DND-41 (cell line): ENCODE measurements around the gene TAS2R40.

ENCODE experiments used
- ATAC-seq: fragments of 200-7000 bp; cut with Tn5 transposase; 3 replicates; pipeline ENCODE4 v1.9.1; 2021; ENCODE audit warnings: low read depth; ENCODE audit not compliant: insufficient read depth
- DNase-seq: peaks from one replicate; pipeline ENCODE4 v3.0.0-alpha.2; 2020
- H2AFZ ChIP-seq: 2 replicates; pipeline ENCODE4 v1.6.0; 2012; ENCODE audit warnings: low read depth, low read length
- H3K27ac ChIP-seq: 2 replicates; pipeline ENCODE4 v1.5.1; 2012; ENCODE audit warnings: low read length, inconsistent platforms
- H3K27me3 ChIP-seq: fragments of 200-600 bp; sonication (generic); 2 replicates; pipeline ENCODE4 v1.6.0; 2012; ENCODE audit warnings: low read length, mild to moderate bottlenecking, inconsistent platforms; ENCODE audit not compliant: insufficient read depth, poor library complexity
- H3K36me3 ChIP-seq: 2 replicates; pipeline ENCODE4 v1.5.1; 2012; ENCODE audit warnings: low read length, inconsistent platforms; ENCODE audit not compliant: insufficient read depth
- H3K4me1 ChIP-seq: 2 replicates; pipeline ENCODE4 v1.5.1; 2012; ENCODE audit warnings: mild to moderate bottlenecking, low read length; ENCODE audit not compliant: insufficient read depth
- H3K4me2 ChIP-seq: 2 replicates; pipeline ENCODE4 v1.6.0; 2012; ENCODE audit warnings: mild to moderate bottlenecking, moderate library complexity, low read length, inconsistent platforms; ENCODE audit not compliant: insufficient read depth
- H3K4me3 ChIP-seq, 2 experiments: fragments of 200-600 bp in 1 of 2; shearing (Covaris generic) in 1 of 2; 2 replicates each; pipeline ENCODE4 v1.5.1; 2012 to 2016; ENCODE audit warnings: inconsistent platforms in 2 of 2, low read length in 2 of 2, mild to moderate bottlenecking in 2 of 2, low read depth in 1 of 2, moderate library complexity in 1 of 2
- H3K79me2 ChIP-seq: 2 replicates; pipeline ENCODE4 v1.6.0; 2012; ENCODE audit warnings: low read length, inconsistent platforms; ENCODE audit not compliant: insufficient read depth
- H3K9ac ChIP-seq: 2 replicates; pipeline ENCODE4 v1.6.0; 2012; ENCODE audit warnings: low read depth, mild to moderate bottlenecking, inconsistent platforms, low read length, moderate library complexity
- H3K9me3 ChIP-seq: 2 replicates; pipeline ENCODE4 v1.5.1; 2012; ENCODE audit warnings: low read length, moderate library complexity, mild to moderate bottlenecking, inconsistent platforms; ENCODE audit not compliant: insufficient read depth, severe bottlenecking
- H4K20me1 ChIP-seq: 2 replicates; pipeline ENCODE4 v1.6.0; 2012; ENCODE audit warnings: low read length; ENCODE audit not compliant: insufficient read depth
- EZH2 ChIP-seq: IDR thresholded peaks from 3 replicates; pipeline ENCODE4 v1.6.1; 2012; ENCODE audit warnings: borderline replicate concordance, low read depth, mild to moderate bottlenecking, moderate library complexity, low read length, inconsistent platforms; ENCODE audit not compliant: severe bottlenecking
- TF ChIP-seq, protein P1 (sequence below): IDR thresholded peaks from 2 replicates; pipeline ENCODE4 v1.5.1; 2012; ENCODE audit warnings: borderline replicate concordance, low read length, moderate library complexity, mild to moderate bottlenecking; ENCODE audit not compliant: poor library complexity, severe bottlenecking; ENCODE audit errors: extremely low read depth

TAS2R40 gene

DNA sequence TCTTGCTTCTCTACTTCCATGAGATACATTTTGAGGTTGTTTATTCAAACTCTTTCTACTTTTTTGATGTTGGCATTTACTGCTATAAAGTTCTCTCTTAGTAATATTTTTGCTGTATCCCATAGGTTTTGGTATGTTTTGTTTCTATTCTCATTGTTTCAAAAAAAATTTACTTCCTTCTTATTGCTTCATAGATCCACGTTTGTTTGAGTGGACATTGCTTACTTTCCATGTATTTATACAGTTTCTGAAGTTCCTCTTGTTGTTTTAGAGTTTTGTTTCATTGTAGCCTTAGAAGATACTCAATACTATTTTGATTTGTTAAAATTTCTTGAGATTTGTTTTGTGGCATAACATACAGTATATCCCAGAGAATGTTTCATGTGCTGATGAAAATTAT lies 13.7 kb downstream of the TAS2R40 start:
- DNase-seq (no peak), ATAC-seq (no peak)
- no peak overlapping the region for H3K4me3 ChIP-seq
- H3K4me2 ChIP-seq: no peak overlapping the region
- no peaks in the 10 kb centered on the region for H3K36me3 ChIP-seq
- H4K20me1 ChIP-seq: no peaks in the 10 kb centered on the region
- no peak overlapping the region for H3K9ac ChIP-seq
- H3K9me3 ChIP-seq: peaks cover 2% of the 10 kb centered on the region
- no peak overlapping the region for H3K27ac ChIP-seq
- H3K4me1 ChIP-seq: no peaks in the 10 kb centered on the region
- TF ChIP-seq, protein P1, sequence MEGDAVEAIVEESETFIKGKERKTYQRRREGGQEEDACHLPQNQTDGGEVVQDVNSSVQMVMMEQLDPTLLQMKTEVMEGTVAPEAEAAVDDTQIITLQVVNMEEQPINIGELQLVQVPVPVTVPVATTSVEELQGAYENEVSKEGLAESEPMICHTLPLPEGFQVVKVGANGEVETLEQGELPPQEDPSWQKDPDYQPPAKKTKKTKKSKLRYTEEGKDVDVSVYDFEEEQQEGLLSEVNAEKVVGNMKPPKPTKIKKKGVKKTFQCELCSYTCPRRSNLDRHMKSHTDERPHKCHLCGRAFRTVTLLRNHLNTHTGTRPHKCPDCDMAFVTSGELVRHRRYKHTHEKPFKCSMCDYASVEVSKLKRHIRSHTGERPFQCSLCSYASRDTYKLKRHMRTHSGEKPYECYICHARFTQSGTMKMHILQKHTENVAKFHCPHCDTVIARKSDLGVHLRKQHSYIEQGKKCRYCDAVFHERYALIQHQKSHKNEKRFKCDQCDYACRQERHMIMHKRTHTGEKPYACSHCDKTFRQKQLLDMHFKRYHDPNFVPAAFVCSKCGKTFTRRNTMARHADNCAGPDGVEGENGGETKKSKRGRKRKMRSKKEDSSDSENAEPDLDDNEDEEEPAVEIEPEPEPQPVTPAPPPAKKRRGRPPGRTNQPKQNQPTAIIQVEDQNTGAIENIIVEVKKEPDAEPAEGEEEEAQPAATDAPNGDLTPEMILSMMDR: no peak
- TF ChIP-seq EZH2: no peak
- H3K79me2 ChIP-seq: no peaks in the 10 kb centered on the region
- H2AFZ ChIP-seq: no peak overlapping the region
- no peaks in the 10 kb centered on the region for H3K27me3 ChIP-seq

- Histone ChIP-seq H4K20me1 (no peaks in the 10 kb centered on the region), H3K4me1 (no peaks in the 10 kb centered on the region), H3K36me3 (no peaks in the 10 kb centered on the region), H2AFZ (no peak overlapping the region), H3K9ac (no peak overlapping the region), H3K27me3 (no peaks in the 10 kb centered on the region), H3K27ac (no peak overlapping the region), H3K9me3 (peaks cover 2% of the 10 kb centered on the region), H3K4me2 (no peak overlapping the region), H3K4me3 (no peak overlapping the region), H3K79me2 (no peaks in the 10 kb centered on the region)
- TF ChIP-seq EZH2: no peak
- TF ChIP-seq, protein P1: no peak
- ATAC-seq (no peak), DNase-seq (no peak)
Measured at GRCh38 chr7:143236408-143236990, 14.7 kb downstream of the TAS2R40 start.

GRCh38 chr7:143237366-143237765 lies 15.5 kb downstream of the TAS2R40 start:
- Histone ChIP-seq H3K9ac (no peak overlapping the region), H3K79me2 (no peaks in the 10 kb centered on the region), H3K27me3 (no peaks in the 10 kb centered on the region), H3K9me3 (peaks cover 2% of the 10 kb centered on the region), H3K4me2 (no peak overlapping the region), H3K27ac (no peak overlapping the region), H3K4me3 (no peak overlapping the region), H2AFZ (no peak overlapping the region), H3K36me3 (no peaks in the 10 kb centered on the region), H4K20me1 (no peaks in the 10 kb centered on the region), H3K4me1 (no peaks in the 10 kb centered on the region)
- DNase-seq (no peak), ATAC-seq (no peak)
- TF ChIP-seq, protein P1: no peak
- no peak for TF ChIP-seq EZH2
